ENCODE measurements around the gene NPBWR2.
A peak's percentile ranks its signal among the peaks of the same experiment; 100 is the strongest.

Gene NPBWR2

GRCh38 chr20:64069209-64069613, 38.2 kb downstream of the NPBWR2 start:
- no peak overlapping the region for H3K4me3 ChIP-seq (ENCODE audit: low read length)
- no peak overlapping the region for H2BK120ac ChIP-seq (ENCODE audit: low read depth, low read length)
- no peak overlapping the region for H3K27ac ChIP-seq (ENCODE audit: low read depth, low read length)
- H2BK5ac ChIP-seq (ENCODE audit: low read length) = no peak overlapping the region
- H2BK15ac ChIP-seq (replicated peaks; ENCODE audit: low read depth) = no peak overlapping the region
- no peak overlapping the region for H2AK5ac ChIP-seq (ENCODE audit: low read length)
- H3K79me1 ChIP-seq (ENCODE audit: low read length) = no peaks in the 10 kb centered on the region
- no peak for DNase-seq
- no peaks in the 10 kb centered on the region for H3K27me3 ChIP-seq (ENCODE audit: insufficient read depth, low read length, poor library complexity)
- H3K18ac ChIP-seq (ENCODE audit: low read length) = no peak overlapping the region
- WGBS (ENCODE audit: extremely low coverage, insufficient coverage, low lambda C conversion rate) = no CpG with 5 or more reads among the region's 20 CpGs
- no peaks in the 10 kb centered on the region for H3K79me2 ChIP-seq (ENCODE audit: control insufficient read depth, insufficient read depth, low read length)
- no peaks in the 10 kb centered on the region for H3K36me3 ChIP-seq (ENCODE audit: control insufficient read depth, insufficient read depth, low read length)
- H3K56ac ChIP-seq (ENCODE audit: low read length) = no peak overlapping the region
- no peak overlapping the region for H3K4me2 ChIP-seq (ENCODE audit: low read length)
- no peak overlapping the region for H3K4ac ChIP-seq (ENCODE audit: low read depth, low read length)
- no peak overlapping the region for H3K9ac ChIP-seq (ENCODE audit: low read length)
- no peak overlapping the region for H4K5ac ChIP-seq (ENCODE audit: low read length)
- no peaks in the 10 kb centered on the region for H3K4me1 ChIP-seq (ENCODE audit: control insufficient read depth, low read depth, low read length)
- H3K23ac ChIP-seq (ENCODE audit: low read length) = no peak overlapping the region
- no peak overlapping the region for H4K8ac ChIP-seq (ENCODE audit: low read depth, low read length)

DNA sequence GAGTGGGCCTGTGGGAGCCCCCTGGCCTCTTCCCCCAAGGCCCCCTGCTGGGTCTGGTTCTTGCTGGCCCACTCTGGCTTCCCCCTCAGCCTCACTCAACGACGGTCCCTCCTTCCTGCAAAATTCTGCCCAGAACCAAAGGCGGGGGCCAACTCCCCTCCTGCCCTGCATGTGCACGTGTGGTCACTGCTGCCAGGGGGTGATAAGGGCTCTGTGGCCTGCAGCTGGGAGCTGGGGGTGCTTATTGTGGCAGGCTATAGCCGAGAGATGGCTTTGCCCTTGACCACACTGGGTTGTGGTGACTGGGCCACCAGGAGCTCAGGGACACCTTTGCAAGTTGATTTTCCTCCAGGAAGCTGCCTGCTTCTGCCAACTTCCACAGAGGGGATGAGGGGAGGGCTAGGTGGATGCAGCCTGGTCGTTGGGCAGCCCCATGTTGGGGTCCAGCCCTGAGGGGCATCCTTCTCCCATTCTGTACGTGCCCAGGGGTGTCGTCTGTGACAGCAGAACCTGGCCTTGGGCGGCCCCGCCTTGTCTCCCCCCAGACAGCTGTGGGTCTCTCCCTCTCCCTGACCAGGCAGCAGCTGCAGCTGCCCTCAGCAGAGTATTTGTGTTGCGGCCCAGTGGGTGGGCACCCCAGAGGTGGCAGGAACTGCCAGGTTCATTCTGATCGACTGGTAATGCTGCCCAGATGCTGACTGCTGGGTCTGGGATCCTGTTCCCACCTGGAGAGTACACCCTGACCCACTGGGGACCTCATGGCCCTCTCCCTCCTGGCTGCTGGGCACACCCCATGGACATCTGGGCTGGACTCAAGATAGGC, 38.8 kb downstream of the NPBWR2 start:
- H3K27me3 ChIP-seq (ENCODE audit: insufficient read depth, low read length, poor library complexity) = no peaks in the 10 kb centered on the region
- WGBS (ENCODE audit: extremely low coverage, insufficient coverage, low lambda C conversion rate) = no CpG with 5 or more reads among the region's 12 CpGs

DNA sequence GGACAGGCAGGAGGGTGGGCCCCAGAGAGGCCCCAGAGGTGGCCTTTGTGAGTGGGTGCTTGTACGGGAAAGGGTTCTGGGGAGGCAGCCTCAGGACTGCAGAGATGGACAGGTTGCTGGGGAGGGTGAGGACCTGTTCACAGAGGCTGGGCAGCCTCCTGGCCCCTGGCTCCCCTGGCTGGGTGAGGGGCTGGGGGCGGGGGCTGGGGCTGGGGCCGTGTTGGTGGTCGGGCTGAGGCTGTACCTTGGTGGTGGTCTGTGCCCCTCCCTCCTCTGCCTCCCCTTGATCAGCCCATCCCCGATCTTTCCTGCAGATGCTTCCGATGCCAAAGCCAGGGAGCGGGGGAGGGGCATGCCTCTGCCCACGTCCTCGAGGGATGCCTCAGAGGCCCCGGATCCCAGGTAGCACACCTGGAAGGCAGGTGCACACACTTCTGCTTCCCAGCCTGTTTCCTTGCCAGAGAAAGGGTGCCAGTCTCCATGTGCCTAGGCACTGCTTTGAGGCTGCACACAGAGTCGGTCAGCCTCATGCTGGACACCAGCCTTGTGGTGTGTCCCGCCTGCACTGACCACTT, 39.5 kb downstream of the NPBWR2 start:
- Histone ChIP-seq H3K4me3 (ENCODE audit: low read length) (no peak overlapping the region), H2BK120ac (ENCODE audit: low read depth, low read length) (no peak overlapping the region), H2BK15ac (replicated peaks; ENCODE audit: low read depth) (no peak overlapping the region), H3K56ac (ENCODE audit: low read length) (no peak overlapping the region), H3K79me1 (ENCODE audit: low read length) (peaks cover 2% of the 10 kb centered on the region), H3K36me3 (ENCODE audit: control insufficient read depth, insufficient read depth, low read length) (no peaks in the 10 kb centered on the region), H3K79me2 (ENCODE audit: control insufficient read depth, insufficient read depth, low read length) (no peaks in the 10 kb centered on the region), H3K9ac (ENCODE audit: low read length) (no peak overlapping the region), H3K4ac (ENCODE audit: low read depth, low read length) (no peak overlapping the region), H3K23ac (ENCODE audit: low read length) (no peak overlapping the region), H4K8ac (ENCODE audit: low read depth, low read length) (no peak overlapping the region), H2BK5ac (ENCODE audit: low read length) (no peak overlapping the region), H3K27ac (ENCODE audit: low read depth, low read length) (no peak overlapping the region), H2AK5ac (ENCODE audit: low read length) (no peak overlapping the region), H3K4me1 (ENCODE audit: control insufficient read depth, low read depth, low read length) (peaks cover 3% of the 10 kb centered on the region), H3K4me2 (ENCODE audit: low read length) (no peak overlapping the region), H3K27me3 (ENCODE audit: insufficient read depth, low read length, poor library complexity) (no peaks in the 10 kb centered on the region), H4K5ac (ENCODE audit: low read length) (no peak overlapping the region), H3K18ac (ENCODE audit: low read length) (no peak overlapping the region)
- no CpG with 5 or more reads among the region's 12 CpGs for WGBS (ENCODE audit: extremely low coverage, insufficient coverage, low lambda C conversion rate)
- no peak for DNase-seq

More for the DNA sequence above, 38.8 kb downstream of the NPBWR2 start:
- H3K4me1 ChIP-seq (ENCODE audit: control insufficient read depth, low read depth, low read length) = peaks cover 3% of the 10 kb centered on the region
- no peak overlapping the region for H2BK15ac ChIP-seq (replicated peaks; ENCODE audit: low read depth)
- H2BK5ac ChIP-seq (ENCODE audit: low read length) = no peak overlapping the region
- no peak overlapping the region for H3K56ac ChIP-seq (ENCODE audit: low read length)
- no peak overlapping the region for H3K4ac ChIP-seq (ENCODE audit: low read depth, low read length)
- no peak overlapping the region for H3K4me3 ChIP-seq (ENCODE audit: low read length)
- H4K8ac ChIP-seq (ENCODE audit: low read depth, low read length) = no peak overlapping the region
- H3K79me2 ChIP-seq (ENCODE audit: control insufficient read depth, insufficient read depth, low read length) = no peaks in the 10 kb centered on the region
- H4K5ac ChIP-seq (ENCODE audit: low read length) = no peak overlapping the region
- no peak overlapping the region for H3K9ac ChIP-seq (ENCODE audit: low read length)
- H3K23ac ChIP-seq (ENCODE audit: low read length) = no peak overlapping the region
- H3K4me2 ChIP-seq (ENCODE audit: low read length) = no peak overlapping the region
- no peak overlapping the region for H2AK5ac ChIP-seq (ENCODE audit: low read length)
- no peak for DNase-seq
- H3K79me1 ChIP-seq (ENCODE audit: low read length) = peaks cover 2% of the 10 kb centered on the region
- no peak overlapping the region for H3K27ac ChIP-seq (ENCODE audit: low read depth, low read length)
- no peaks in the 10 kb centered on the region for H3K36me3 ChIP-seq (ENCODE audit: control insufficient read depth, insufficient read depth, low read length)
- no peak overlapping the region for H2BK120ac ChIP-seq (ENCODE audit: low read depth, low read length)
- H3K18ac ChIP-seq (ENCODE audit: low read length) = no peak overlapping the region

GRCh38 chr20:64067005-64067632, 40.2 kb downstream of the NPBWR2 start:
- H3K79me2 ChIP-seq (ENCODE audit: control insufficient read depth, insufficient read depth, low read length) = no peaks in the 10 kb centered on the region
- no peak for DNase-seq
- H3K4ac ChIP-seq (ENCODE audit: low read depth, low read length) = no peak overlapping the region
- WGBS (ENCODE audit: extremely low coverage, insufficient coverage, low lambda C conversion rate) = no CpG with 5 or more reads among the region's 6 CpGs
- no peak overlapping the region for H4K8ac ChIP-seq (ENCODE audit: low read depth, low read length)
- H2AK5ac ChIP-seq (ENCODE audit: low read length) = no peak overlapping the region
- H3K4me3 ChIP-seq (ENCODE audit: low read length) = no peak overlapping the region
- H2BK5ac ChIP-seq (ENCODE audit: low read length) = no peak overlapping the region
- H4K5ac ChIP-seq (ENCODE audit: low read length) = no peak overlapping the region
- H3K36me3 ChIP-seq (ENCODE audit: control insufficient read depth, insufficient read depth, low read length) = no peaks in the 10 kb centered on the region
- H3K27me3 ChIP-seq (ENCODE audit: insufficient read depth, low read length, poor library complexity) = no peaks in the 10 kb centered on the region
- H2BK15ac ChIP-seq (replicated peaks; ENCODE audit: low read depth) = no peak overlapping the region
- H3K4me2 ChIP-seq (ENCODE audit: low read length) = no peak overlapping the region
- peaks cover 3% of the 10 kb centered on the region for H3K4me1 ChIP-seq (ENCODE audit: control insufficient read depth, low read depth, low read length)
- no peak overlapping the region for H3K27ac ChIP-seq (ENCODE audit: low read depth, low read length)
- no peak overlapping the region for H2BK120ac ChIP-seq (ENCODE audit: low read depth, low read length)
- peaks cover 2% of the 10 kb centered on the region for H3K79me1 ChIP-seq (ENCODE audit: low read length)
- H3K9ac ChIP-seq (ENCODE audit: low read length) = no peak overlapping the region
- no peak overlapping the region for H3K18ac ChIP-seq (ENCODE audit: low read length)
- no peak overlapping the region for H3K56ac ChIP-seq (ENCODE audit: low read length)
- no peak overlapping the region for H3K23ac ChIP-seq (ENCODE audit: low read length)

- no CpG with 5 or more reads among the region's 5 CpGs for WGBS (ENCODE audit: extremely low coverage, insufficient coverage, low lambda C conversion rate)
- no peak overlapping the region for H2BK15ac ChIP-seq (replicated peaks; ENCODE audit: low read depth)
- H4K5ac ChIP-seq (ENCODE audit: low read length) = no peak overlapping the region
- DNase-seq = peak; percentile 89
- no peaks in the 10 kb centered on the region for H3K27me3 ChIP-seq (ENCODE audit: insufficient read depth, low read length, poor library complexity)
- H3K79me2 ChIP-seq (ENCODE audit: control insufficient read depth, insufficient read depth, low read length) = no peaks in the 10 kb centered on the region
- H2AK5ac ChIP-seq (ENCODE audit: low read length) = no peak overlapping the region
- no peak overlapping the region for H3K23ac ChIP-seq (ENCODE audit: low read length)
- H4K8ac ChIP-seq (ENCODE audit: low read depth, low read length) = no peak overlapping the region
- peaks cover 2% of the 10 kb centered on the region for H3K79me1 ChIP-seq (ENCODE audit: low read length)
- no peak overlapping the region for H3K18ac ChIP-seq (ENCODE audit: low read length)
- peaks cover 3% of the 10 kb centered on the region for H3K4me1 ChIP-seq (ENCODE audit: control insufficient read depth, low read depth, low read length)
- no peak overlapping the region for H3K56ac ChIP-seq (ENCODE audit: low read length)
- H2BK120ac ChIP-seq (ENCODE audit: low read depth, low read length) = no peak overlapping the region
- no peaks in the 10 kb centered on the region for H3K36me3 ChIP-seq (ENCODE audit: control insufficient read depth, insufficient read depth, low read length)
- no peak overlapping the region for H3K9ac ChIP-seq (ENCODE audit: low read length)
- H3K4me2 ChIP-seq (ENCODE audit: low read length) = no peak overlapping the region
- H3K4ac ChIP-seq (ENCODE audit: low read depth, low read length) = no peak overlapping the region
- no peak overlapping the region for H3K27ac ChIP-seq (ENCODE audit: low read depth, low read length)
- no peak overlapping the region for H3K4me3 ChIP-seq (ENCODE audit: low read length)
- no peak overlapping the region for H2BK5ac ChIP-seq (ENCODE audit: low read length)
Observed at GRCh38 chr20:64065974-64066343, 41.4 kb downstream of the NPBWR2 start.
